Astrocyte (in vitro differentiated cells and primary cell): Measurements from ENCODE around the gene ATP4B. TPM values are rescaled to one million over a fixed set of nuclear protein-coding genes. Genes with fewer than 3 reads are reported as not detected.

Experiments used
- DNase-seq: peaks from one replicate; pipeline ENCODE4 v3.0.0-alpha.2; 2010; ENCODE audit warnings: low read depth
- FAIRE-seq: peaks from 2 replicates; lab custom pipeline; 2011; peaks lifted over from hg19 to GRCh38; lab: Jason Lieb, UNC
- H2AFZ ChIP-seq: 2 replicates; pipeline ENCODE4 v1.6.0; 2012; ENCODE audit warnings: low read depth, low read length, inconsistent platforms
- H3K27ac ChIP-seq: 2 replicates; pipeline ENCODE4 v1.5.1; 2011; ENCODE audit warnings: low read depth, low read length, inconsistent platforms
- H3K27me3 ChIP-seq: 2 replicates; pipeline ENCODE4 v1.6.0; 2011; ENCODE audit warnings: low read length, inconsistent platforms; ENCODE audit not compliant: insufficient read depth
- H3K36me3 ChIP-seq: 2 replicates; pipeline ENCODE4 v1.5.1; 2011; ENCODE audit warnings: low read length, inconsistent platforms; ENCODE audit not compliant: insufficient read depth
- H3K4me1 ChIP-seq: 2 replicates; pipeline ENCODE4 v1.5.1; 2011; ENCODE audit warnings: low read length, inconsistent platforms; ENCODE audit not compliant: insufficient read depth
- H3K4me2 ChIP-seq: 2 replicates; pipeline ENCODE4 v1.6.0; 2012; ENCODE audit warnings: low read length, inconsistent platforms
- H3K4me3 ChIP-seq: 2 replicates; pipeline ENCODE4 v1.5.1; 2011; ENCODE audit warnings: low read depth, mild to moderate bottlenecking, low read length, inconsistent platforms; ENCODE audit not compliant: insufficient read depth
- H3K79me2 ChIP-seq: 2 replicates; pipeline ENCODE4 v1.6.0; 2012; ENCODE audit warnings: mild to moderate bottlenecking, low read length, inconsistent platforms; ENCODE audit not compliant: insufficient read depth
- H3K9ac ChIP-seq: 2 replicates; pipeline ENCODE4 v1.6.0; 2012; ENCODE audit warnings: mild to moderate bottlenecking, low read length, inconsistent platforms
- H3K9me3 ChIP-seq: 2 replicates; pipeline ENCODE4 v1.5.1; 2012; ENCODE audit warnings: low read depth, mild to moderate bottlenecking, low read length, inconsistent platforms; ENCODE audit not compliant: insufficient read depth
- H4K20me1 ChIP-seq: 2 replicates; pipeline ENCODE4 v1.6.0; 2012; ENCODE audit warnings: low read length, inconsistent platforms; ENCODE audit not compliant: insufficient read depth
- H3K27ac Mint-ChIP-seq: one replicate; pipeline ENCODE4 v1.8.0; 2021; ENCODE audit warnings: mild to moderate bottlenecking, mixed read lengths; ENCODE audit not compliant: unreplicated experiment
- H3K27me3 Mint-ChIP-seq: one replicate; pipeline ENCODE4 v1.8.0; 2021; ENCODE audit warnings: low read depth, mixed read lengths; ENCODE audit not compliant: unreplicated experiment
- H3K36me3 Mint-ChIP-seq: one replicate; pipeline ENCODE4 v1.8.0; 2021; ENCODE audit warnings: low read depth, mixed read lengths; ENCODE audit not compliant: unreplicated experiment
- H3K4me1 Mint-ChIP-seq: one replicate; pipeline ENCODE4 v1.8.0; 2021; ENCODE audit warnings: low read depth, mixed read lengths; ENCODE audit not compliant: unreplicated experiment
- H3K4me3 Mint-ChIP-seq: one replicate; pipeline ENCODE4 v1.8.0; 2021; ENCODE audit warnings: mild to moderate bottlenecking, moderate library complexity, mixed read lengths; ENCODE audit not compliant: unreplicated experiment
- H3K9me3 Mint-ChIP-seq: one replicate; pipeline ENCODE4 v1.8.0; 2021; ENCODE audit warnings: mild to moderate bottlenecking, mixed read lengths; ENCODE audit not compliant: unreplicated experiment
- EZH2 ChIP-seq: IDR thresholded peaks from 2 replicates; pipeline ENCODE4 v1.6.1; 2012; ENCODE audit warnings: mild to moderate bottlenecking, low read length, inconsistent platforms; ENCODE audit not compliant: insufficient read depth
- total RNA-seq: library from RNA; stranded (reverse); gene quantifications from 2 replicates; pipeline ENCODE4 v1.2.1, GENCODE V29; 2021
- TF ChIP-seq, protein P1 (sequence below): IDR thresholded peaks from 2 replicates; pipeline ENCODE4 v1.5.1; 2011; ENCODE audit warnings: low read depth, mild to moderate bottlenecking, inconsistent platforms, low read length, moderate library complexity; ENCODE audit not compliant: insufficient read depth

ATP4B gene
- total RNA-seq, 1 donor from 2014 or later, result not detected

DNA sequence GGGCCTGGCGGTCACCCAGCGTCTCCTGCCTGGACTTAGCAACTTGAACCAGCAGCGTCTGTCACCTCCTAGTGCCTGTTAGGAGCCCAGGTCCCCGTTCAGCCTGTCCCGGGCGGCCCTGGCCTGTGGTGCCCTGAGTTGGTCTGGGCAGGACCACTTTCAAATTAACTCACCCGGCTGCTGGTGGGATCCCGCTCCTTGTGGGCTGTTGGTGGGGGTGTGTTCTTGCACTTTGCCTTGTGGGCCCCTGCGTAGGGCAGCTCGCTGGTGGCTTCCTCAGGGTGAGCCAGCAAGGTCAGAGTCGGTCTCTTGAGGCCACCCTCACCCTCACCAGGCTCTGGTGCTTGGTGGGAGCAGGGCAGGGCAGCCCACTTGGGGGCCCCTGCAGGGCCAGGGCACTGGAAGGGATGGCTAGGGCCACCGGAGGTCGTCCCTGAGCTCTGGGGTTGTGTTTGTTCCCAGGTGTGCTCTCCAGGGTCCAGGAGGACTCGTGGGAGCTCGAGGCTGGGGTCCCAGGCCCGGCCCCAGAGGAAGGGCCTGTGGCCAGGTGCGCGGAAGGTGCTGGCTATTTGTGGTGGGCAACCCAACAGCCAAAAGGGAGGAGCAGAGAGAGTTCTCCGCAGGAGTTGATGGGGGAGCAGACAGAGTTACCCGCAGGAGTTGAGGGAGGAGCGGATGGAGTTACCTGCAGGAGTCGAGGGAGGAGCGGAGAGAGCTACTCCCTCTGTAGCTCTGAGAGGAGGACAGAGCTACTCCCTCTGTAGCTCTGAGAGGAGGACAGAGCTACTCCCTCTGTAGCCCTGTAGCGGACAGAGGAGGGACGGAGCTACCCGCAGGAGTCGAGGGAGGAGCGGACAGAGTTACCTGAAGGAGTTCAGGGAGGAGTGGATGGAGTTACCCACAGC is 56.6 kb downstream of the ATP4B start:
- Histone ChIP-seq H3K27ac (no peak overlapping the region), H4K20me1 (peaks cover 90% of the 10 kb centered on the region), H3K4me2 (no peak overlapping the region), H3K4me1 (no peaks in the 10 kb centered on the region), H3K4me3 (no peak overlapping the region), H3K27me3 (no peaks in the 10 kb centered on the region), H3K9me3 (no peaks in the 10 kb centered on the region), H3K9ac (no peak overlapping the region), H3K79me2 (peaks cover 99% of the 10 kb centered on the region), H3K36me3 (peaks cover 10% of the 10 kb centered on the region), H2AFZ (no peak overlapping the region)
- Mint-ChIP-seq H3K9me3 (peaks cover 7% of the 10 kb centered on the region), H3K36me3 (peaks cover 37% of the 10 kb centered on the region), H3K27ac (no peak overlapping the region), H3K4me3 (no peak overlapping the region), H3K4me1 (no peaks in the 10 kb centered on the region), H3K27me3 (no peaks in the 10 kb centered on the region)
- TF ChIP-seq EZH2, result no peak
- DNase-seq, result no peak
- no peak for FAIRE-seq

DNA sequence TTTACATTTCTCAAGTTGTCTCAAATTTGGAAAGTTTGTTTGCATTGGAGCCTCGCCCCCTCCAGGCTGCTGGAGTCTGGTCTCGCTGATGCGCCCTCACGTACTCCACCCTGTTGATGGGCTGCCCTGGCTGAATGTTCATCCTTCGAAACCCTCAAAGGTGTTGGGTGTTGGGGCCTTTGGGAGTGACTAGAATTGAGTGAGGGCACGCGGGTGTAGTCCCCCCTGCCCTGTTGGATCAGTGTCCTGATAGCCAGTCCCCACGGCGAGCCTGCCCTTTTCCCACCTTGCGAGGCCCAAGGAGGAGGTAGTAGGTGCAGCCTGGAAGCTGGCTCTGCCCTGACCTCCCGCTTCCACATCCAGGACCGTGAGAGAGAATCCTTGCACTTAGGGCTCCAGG is 58.6 kb downstream of the ATP4B start:
- Histone ChIP-seq H3K9me3 (no peaks in the 10 kb centered on the region), H3K9ac (no peak overlapping the region), H3K27me3 (no peaks in the 10 kb centered on the region), H4K20me1 (peaks cover 86% of the 10 kb centered on the region), H3K79me2 (peaks cover 98% of the 10 kb centered on the region), H3K27ac (no peak overlapping the region), H3K36me3 (peaks cover 10% of the 10 kb centered on the region), H3K4me2 (no peak overlapping the region), H3K4me3 (no peak overlapping the region), H3K4me1 (no peaks in the 10 kb centered on the region), H2AFZ (no peak overlapping the region)
- no peak for DNase-seq
- Mint-ChIP-seq H3K9me3 (peaks cover 3% of the 10 kb centered on the region), H3K4me3 (no peak overlapping the region), H3K36me3 (peaks cover 30% of the 10 kb centered on the region), H3K27me3 (no peaks in the 10 kb centered on the region), H3K4me1 (no peaks in the 10 kb centered on the region), H3K27ac (no peak overlapping the region)
- TF ChIP-seq, protein P1, sequence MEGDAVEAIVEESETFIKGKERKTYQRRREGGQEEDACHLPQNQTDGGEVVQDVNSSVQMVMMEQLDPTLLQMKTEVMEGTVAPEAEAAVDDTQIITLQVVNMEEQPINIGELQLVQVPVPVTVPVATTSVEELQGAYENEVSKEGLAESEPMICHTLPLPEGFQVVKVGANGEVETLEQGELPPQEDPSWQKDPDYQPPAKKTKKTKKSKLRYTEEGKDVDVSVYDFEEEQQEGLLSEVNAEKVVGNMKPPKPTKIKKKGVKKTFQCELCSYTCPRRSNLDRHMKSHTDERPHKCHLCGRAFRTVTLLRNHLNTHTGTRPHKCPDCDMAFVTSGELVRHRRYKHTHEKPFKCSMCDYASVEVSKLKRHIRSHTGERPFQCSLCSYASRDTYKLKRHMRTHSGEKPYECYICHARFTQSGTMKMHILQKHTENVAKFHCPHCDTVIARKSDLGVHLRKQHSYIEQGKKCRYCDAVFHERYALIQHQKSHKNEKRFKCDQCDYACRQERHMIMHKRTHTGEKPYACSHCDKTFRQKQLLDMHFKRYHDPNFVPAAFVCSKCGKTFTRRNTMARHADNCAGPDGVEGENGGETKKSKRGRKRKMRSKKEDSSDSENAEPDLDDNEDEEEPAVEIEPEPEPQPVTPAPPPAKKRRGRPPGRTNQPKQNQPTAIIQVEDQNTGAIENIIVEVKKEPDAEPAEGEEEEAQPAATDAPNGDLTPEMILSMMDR, result no peak
- no peak for TF ChIP-seq EZH2
- FAIRE-seq, result no peak

Other genes starting within 250 kb of the ATP4B start
- gene ADPRHL1, start 204.7 kb downstream of the ATP4B start, total RNA-seq, result 2.5 and 3.1 TPM in 2 replicates
- gene DCUN1D2, start 167.5 kb downstream of the ATP4B start, total RNA-seq, result 16.3 and 19.0 TPM in 2 replicates
- gene TFDP1, start 73.4 kb downstream of the ATP4B start, total RNA-seq, result 39.0 and 49.4 TPM in 2 replicates
- gene GRK1, start 9.0 kb upstream of the ATP4B start, total RNA-seq, result not detected in 2 replicates
- 7.1 and 8.4 TPM in 2 replicates for gene TMEM255B, start 101.0 kb upstream of the ATP4B start, total RNA-seq
- gene GAS6, start 205.9 kb upstream of the ATP4B start, total RNA-seq, result 252 and 287 TPM in 2 replicates